ENCODE results near the gene LCN2.

The LCN2 gene

DNA sequence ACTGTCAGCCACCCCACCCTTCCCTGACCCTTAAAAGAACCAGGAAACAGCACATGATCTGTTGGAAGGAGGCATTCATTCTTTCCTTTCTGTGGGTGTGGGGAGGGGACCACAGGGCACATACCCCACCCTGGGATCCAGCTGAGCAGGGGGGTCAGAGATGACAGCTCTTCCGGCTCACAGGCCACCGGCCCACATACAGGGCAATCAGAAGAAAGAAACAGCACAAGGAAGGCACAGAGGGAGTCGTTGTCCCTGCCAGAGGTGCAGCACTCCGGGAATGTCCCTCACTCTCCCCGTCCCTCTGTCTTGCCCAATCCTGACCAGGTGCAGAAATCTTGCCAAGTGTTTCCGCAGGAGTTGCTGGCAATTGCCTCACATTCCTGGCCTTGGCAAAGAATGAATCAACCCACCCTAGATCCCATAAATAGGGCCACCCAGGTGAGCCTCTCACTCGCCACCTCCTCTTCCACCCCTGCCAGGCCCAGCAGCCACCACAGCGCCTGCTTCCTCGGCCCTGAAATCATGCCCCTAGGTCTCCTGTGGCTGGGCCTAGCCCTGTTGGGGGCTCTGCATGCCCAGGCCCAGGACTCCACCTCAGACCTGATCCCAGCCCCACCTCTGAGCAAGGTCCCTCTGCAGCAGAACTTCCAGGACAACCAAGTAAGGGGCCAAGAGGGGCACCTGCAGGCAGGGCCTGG is at the start of gene LCN2:
TSS of gene LCN2 (plus strand) at position 453 of the 701 bp plus-strand sequence. CDS start at position 526, 73 bp downstream.
- DNase-seq (ENCODE audit: low spot score) = no peak
- TF ChIP-seq, protein P1, sequence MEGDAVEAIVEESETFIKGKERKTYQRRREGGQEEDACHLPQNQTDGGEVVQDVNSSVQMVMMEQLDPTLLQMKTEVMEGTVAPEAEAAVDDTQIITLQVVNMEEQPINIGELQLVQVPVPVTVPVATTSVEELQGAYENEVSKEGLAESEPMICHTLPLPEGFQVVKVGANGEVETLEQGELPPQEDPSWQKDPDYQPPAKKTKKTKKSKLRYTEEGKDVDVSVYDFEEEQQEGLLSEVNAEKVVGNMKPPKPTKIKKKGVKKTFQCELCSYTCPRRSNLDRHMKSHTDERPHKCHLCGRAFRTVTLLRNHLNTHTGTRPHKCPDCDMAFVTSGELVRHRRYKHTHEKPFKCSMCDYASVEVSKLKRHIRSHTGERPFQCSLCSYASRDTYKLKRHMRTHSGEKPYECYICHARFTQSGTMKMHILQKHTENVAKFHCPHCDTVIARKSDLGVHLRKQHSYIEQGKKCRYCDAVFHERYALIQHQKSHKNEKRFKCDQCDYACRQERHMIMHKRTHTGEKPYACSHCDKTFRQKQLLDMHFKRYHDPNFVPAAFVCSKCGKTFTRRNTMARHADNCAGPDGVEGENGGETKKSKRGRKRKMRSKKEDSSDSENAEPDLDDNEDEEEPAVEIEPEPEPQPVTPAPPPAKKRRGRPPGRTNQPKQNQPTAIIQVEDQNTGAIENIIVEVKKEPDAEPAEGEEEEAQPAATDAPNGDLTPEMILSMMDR (IDR thresholded peaks at IDR 0.05; ENCODE audit: extremely low read depth, missing control alignments) = no peak

DNA sequence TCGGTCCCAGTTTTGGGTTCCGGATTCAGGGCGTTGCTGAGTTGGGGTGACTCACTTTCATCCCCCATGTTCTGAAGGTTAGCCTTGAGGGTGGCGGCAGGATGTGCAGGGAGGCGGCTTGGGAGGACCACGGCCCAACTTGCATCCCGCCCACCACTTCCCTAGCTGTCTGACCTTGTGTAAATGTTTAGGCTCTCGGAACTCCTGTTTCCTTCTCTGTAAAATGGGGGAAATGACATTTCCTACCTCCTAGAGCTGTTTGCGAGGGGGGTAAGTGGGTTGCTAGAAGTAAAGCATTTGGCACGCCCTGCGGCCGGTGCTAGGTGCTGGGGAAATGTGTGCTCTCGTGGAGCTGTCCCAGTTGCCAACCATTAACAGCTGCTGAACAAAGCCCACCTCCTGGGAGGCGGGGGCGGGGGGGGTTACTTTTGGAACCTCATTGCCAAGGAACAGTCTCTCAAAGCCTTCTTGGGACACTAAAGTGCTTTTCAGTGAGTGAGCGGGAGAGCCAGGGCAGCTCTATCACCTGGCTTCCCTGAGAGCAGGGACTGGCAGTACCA is 49.2 kb upstream of the LCN2 start:
- no peak for DNase-seq (ENCODE audit: low spot score)
- TF ChIP-seq, protein P1 (IDR thresholded peaks at IDR 0.05; ENCODE audit: extremely low read depth, missing control alignments) = no peak

DNA sequence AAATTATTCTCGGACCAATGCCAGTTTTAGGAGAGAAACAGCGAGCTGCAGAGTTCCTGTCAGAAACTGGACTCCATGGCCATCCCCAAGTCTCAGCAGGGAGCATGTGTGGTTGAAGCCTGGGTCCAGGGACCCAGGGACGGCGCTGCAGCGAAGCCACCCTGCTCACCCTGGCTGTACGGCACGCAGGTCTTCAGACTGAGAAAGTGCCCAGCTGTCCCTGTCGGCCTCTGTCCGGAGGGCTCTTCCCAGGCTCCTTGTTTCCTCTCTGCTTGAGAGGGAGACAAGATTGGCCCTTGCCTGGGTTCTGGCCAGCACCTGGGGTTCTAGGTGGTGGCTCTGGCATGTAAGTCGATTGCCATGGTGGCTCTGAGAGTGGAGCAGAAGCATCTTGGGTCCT is 48.7 kb upstream of the LCN2 start:
- no peak for DNase-seq (ENCODE audit: low spot score)
- TF ChIP-seq, protein P1 (IDR thresholded peaks at IDR 0.05; ENCODE audit: extremely low read depth, missing control alignments) = no peak

DNA sequence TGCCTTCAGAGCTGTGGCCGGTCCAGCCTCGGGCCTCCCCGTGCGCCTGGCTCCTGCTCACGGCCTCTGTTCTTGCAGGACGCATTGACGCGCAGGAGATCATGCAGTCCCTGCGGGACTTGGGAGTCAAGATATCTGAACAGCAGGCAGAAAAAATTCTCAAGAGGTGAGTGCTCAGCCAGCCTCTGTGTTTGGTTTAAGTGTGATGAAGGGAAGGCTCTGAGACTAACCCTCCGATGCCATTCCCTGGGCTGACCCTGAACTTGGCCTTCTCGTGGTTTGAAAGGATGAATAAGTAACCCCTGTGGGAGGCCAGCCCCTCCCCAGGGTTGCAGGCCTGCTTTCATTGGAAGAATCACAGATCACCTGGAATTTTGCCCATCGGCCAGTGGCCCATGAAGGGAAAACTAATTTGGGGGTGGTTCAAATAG is 48.0 kb upstream of the LCN2 start:
- TF ChIP-seq, protein P1 (IDR thresholded peaks at IDR 0.05; ENCODE audit: extremely low read depth, missing control alignments) = no peak
- no peak for DNase-seq (ENCODE audit: low spot score)

DNA sequence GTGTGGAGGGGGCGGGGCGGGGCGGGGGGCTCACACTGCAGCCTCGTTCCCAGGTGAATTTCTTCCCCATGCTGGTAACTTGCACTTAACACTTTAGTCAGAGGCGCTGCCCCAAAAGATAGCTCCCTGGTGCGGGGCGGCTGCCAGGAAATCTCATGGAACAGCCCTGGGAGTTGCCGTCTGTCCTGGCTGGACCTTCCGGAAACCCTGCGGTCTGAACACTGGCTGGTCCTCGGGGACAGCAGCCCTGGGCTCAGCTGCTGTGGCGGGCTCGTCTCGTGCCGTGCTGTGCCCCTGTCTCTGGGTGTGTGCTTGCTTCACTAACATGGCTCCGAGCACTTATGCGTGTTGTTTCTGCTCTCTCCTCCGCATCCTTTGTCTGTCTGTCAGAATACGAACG is 47.6 kb upstream of the LCN2 start:
- TF ChIP-seq, protein P1 (IDR thresholded peaks at IDR 0.05; ENCODE audit: extremely low read depth, missing control alignments) = no peak
- no peak for DNase-seq (ENCODE audit: low spot score)

DNA sequence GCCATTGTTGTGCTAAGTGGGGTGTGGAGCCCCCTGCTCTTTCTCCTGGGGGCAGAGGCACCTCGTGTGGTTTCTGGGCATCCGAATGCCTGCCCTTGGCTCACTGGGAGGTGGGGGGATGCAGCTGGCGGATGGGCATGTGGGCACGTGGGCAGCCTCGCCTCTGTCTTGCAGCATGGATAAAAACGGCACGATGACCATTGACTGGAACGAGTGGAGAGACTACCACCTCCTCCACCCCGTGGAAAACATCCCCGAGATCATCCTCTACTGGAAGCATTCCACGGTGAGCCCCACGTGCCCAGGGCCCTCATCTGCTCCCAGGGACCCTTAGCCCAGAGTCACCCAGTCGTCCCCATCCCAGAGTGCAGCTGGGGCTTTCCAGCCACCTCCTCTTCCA is 47.1 kb upstream of the LCN2 start:
- DNase-seq (ENCODE audit: low spot score) = no peak
- TF ChIP-seq, protein P1 (IDR thresholded peaks at IDR 0.05; ENCODE audit: extremely low read depth, missing control alignments) = no peak

DNA sequence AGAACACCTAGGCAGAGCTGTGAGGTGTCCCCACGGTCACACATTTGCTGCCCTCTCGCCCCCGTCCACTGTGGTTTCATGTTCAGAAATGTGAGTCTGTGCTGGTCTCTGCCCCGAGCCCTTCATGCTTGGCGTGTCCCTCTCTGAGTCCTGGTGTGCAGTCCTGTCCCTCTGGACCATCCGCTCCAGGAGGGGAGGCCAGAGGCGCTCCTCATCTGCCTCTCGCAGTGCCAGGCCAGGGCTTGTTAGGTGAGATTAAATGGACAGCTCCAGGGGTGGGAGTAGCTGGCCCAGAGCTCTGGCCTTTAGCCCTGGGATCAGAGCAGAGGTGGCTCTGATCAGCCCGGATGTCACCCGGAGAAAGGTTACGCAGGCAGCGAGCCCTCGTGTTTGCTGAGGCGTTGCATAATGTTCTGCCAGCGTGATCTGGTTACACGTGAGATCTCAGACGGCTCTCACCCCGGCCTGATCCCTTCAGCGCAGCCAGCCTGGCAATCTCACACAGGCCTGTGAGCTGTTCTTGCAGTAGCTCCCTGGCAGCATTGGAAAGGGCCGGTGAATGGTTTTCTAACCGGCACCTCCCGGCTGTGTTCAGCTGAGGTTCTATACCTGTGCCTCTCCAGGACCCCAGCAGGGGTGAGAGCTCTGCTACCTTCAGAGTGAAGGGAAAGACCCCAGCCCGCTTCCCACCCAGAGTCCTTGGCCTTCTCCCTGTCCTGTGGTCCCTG is 46.2 kb upstream of the LCN2 start:
- DNase-seq (ENCODE audit: low spot score) = no peak
- TF ChIP-seq, protein P1 (IDR thresholded peaks at IDR 0.05; ENCODE audit: extremely low read depth, missing control alignments) = no peak

All from GM20000 (cell line).